ENCODE results near the gene DLG2. TPM values are rescaled to one million over a fixed set of nuclear protein-coding genes. Genes with fewer than 3 reads are reported as not detected.

The DLG2 gene
- polyA plus RNA-seq, 1 experiment = 0.68 TPM

GRCh38 chr11:85438328-85438727 lies 188.8 kb downstream of the DLG2 start:
- TF ChIP-seq, protein P1, sequence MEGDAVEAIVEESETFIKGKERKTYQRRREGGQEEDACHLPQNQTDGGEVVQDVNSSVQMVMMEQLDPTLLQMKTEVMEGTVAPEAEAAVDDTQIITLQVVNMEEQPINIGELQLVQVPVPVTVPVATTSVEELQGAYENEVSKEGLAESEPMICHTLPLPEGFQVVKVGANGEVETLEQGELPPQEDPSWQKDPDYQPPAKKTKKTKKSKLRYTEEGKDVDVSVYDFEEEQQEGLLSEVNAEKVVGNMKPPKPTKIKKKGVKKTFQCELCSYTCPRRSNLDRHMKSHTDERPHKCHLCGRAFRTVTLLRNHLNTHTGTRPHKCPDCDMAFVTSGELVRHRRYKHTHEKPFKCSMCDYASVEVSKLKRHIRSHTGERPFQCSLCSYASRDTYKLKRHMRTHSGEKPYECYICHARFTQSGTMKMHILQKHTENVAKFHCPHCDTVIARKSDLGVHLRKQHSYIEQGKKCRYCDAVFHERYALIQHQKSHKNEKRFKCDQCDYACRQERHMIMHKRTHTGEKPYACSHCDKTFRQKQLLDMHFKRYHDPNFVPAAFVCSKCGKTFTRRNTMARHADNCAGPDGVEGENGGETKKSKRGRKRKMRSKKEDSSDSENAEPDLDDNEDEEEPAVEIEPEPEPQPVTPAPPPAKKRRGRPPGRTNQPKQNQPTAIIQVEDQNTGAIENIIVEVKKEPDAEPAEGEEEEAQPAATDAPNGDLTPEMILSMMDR (IDR thresholded peaks at IDR 0.05; ENCODE audit: low read depth, low read length) = no peak
- H3K27me3 ChIP-seq (ENCODE audit: control insufficient read depth, insufficient read depth, low read length) = no peaks in the 10 kb centered on the region
- CTCF ChIA-PET = no interaction called here

DNA sequence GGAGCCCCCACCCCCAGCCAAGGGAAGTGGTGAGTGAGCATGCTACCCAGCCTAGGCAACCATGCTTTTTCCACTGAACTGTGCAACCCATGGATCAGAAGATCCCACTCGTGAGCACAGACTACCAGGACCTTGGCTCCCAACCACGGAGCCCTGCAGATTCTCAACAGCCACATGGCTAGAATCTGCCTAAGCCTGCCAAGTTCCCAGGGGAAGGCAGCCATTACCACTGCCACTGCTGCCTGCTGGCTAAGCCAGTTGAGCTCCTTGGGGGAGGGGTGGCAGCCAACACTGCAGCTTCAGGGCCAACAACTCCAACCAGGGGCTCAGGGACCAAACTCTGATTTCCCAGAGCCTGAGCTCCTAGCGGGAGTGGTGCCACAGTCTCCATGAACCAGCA lies 195.8 kb downstream of the DLG2 start:
- Histone ChIP-seq H3K27me3 (ENCODE audit: control insufficient read depth, insufficient read depth, low read length) (no peaks in the 10 kb centered on the region), H3K4me3 (ENCODE audit: low read depth, low read length) (no peak overlapping the region), H3K27ac (ENCODE audit: low read depth, low read length) (no peak overlapping the region), H3K9me3 (ENCODE audit: control insufficient read depth, insufficient read depth, low read length) (no peaks in the 10 kb centered on the region; the same call in 1 of the 2 replicates)
- TF ChIP-seq, protein P1 (IDR thresholded peaks at IDR 0.05; ENCODE audit: low read depth, low read length) = no peak
- no peak for DNase-seq (ENCODE audit: low read depth, low spot score)
- CTCF ChIA-PET = no interaction called here
- POLR2A ChIA-PET = no interaction called here

More at GRCh38 chr11:85438328-85438727, 188.8 kb downstream of the DLG2 start:
- no peak overlapping the region for H3K4me3 ChIP-seq (ENCODE audit: low read depth, low read length)
- no peak for DNase-seq (ENCODE audit: low read depth, low spot score)
- POLR2A ChIA-PET = no interaction called here
- no peaks in the 10 kb centered on the region for H3K9me3 ChIP-seq (ENCODE audit: control insufficient read depth, insufficient read depth, low read length)
- H3K27ac ChIP-seq (ENCODE audit: low read depth, low read length) = no peak overlapping the region

GRCh38 chr11:85423794-85424193 lies 203.3 kb downstream of the DLG2 start:
- CTCF ChIA-PET = no interaction called here
- no peak overlapping the region for H3K27ac ChIP-seq (ENCODE audit: low read depth, low read length)
- H3K27me3 ChIP-seq (ENCODE audit: control insufficient read depth, insufficient read depth, low read length) = no peaks in the 10 kb centered on the region
- H3K9me3 ChIP-seq (ENCODE audit: control insufficient read depth, insufficient read depth, low read length) = no peaks in the 10 kb centered on the region
- H3K4me3 ChIP-seq (ENCODE audit: low read depth, low read length) = no peak overlapping the region
- no peak for DNase-seq (ENCODE audit: low read depth, low spot score)
- POLR2A ChIA-PET = no interaction called here
- TF ChIP-seq, protein P1 (IDR thresholded peaks at IDR 0.05; ENCODE audit: low read depth, low read length) = no peak

- no peak for DNase-seq (ENCODE audit: low read depth, low spot score)
- Histone ChIP-seq H3K27ac (ENCODE audit: low read depth, low read length) (no peak overlapping the region), H3K27me3 (ENCODE audit: control insufficient read depth, insufficient read depth, low read length) (no peaks in the 10 kb centered on the region), H3K4me3 (ENCODE audit: low read depth, low read length) (no peak overlapping the region), H3K9me3 (ENCODE audit: control insufficient read depth, insufficient read depth, low read length) (no peaks in the 10 kb centered on the region)
- TF ChIP-seq, protein P1 (IDR thresholded peaks at IDR 0.05; ENCODE audit: low read depth, low read length) = no peak
- CTCF ChIA-PET = no interaction called here
- POLR2A ChIA-PET = no interaction called here
These were observed 203.8 kb downstream of the DLG2 start for GRCh38 chr11:85423316-85423715.

DNA sequence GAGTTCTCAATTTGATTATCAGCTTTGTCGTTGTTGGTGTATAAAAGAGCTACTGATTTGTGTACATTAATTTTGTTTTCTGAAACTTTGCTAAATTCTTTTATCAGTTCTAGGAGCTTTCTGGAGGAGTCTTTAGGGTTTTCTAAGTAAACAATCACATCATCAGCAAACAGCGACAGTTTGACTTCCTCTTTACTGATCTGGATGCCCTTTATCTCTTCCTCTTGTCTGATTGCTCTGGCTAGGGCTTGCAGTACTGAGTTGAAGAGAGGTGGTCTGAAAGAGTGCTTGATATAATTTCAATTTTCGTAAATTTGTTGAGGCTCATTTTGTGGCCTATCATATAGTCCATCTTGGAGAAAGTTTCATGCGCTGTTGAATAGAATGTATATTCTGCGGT lies 213.0 kb downstream of the DLG2 start:
- Histone ChIP-seq H3K27ac (ENCODE audit: low read depth, low read length) (no peak overlapping the region), H3K27me3 (ENCODE audit: control insufficient read depth, insufficient read depth, low read length) (no peaks in the 10 kb centered on the region), H3K9me3 (ENCODE audit: control insufficient read depth, insufficient read depth, low read length) (no peaks in the 10 kb centered on the region), H3K4me3 (ENCODE audit: low read depth, low read length) (no peak overlapping the region)
- TF ChIP-seq, protein P1 (IDR thresholded peaks at IDR 0.05; ENCODE audit: low read depth, low read length) = no peak
- CTCF ChIA-PET = no interaction called here
- no peak for DNase-seq (ENCODE audit: low read depth, low spot score)
- POLR2A ChIA-PET = no interaction called here
